ENCODE data around the gene ZNF263.
"Not testable (repeated sequence)": the region's sequence is repeated elsewhere in the genome, so short reads cannot be mapped to it uniquely, and the experiment has no call there.

DNA sequence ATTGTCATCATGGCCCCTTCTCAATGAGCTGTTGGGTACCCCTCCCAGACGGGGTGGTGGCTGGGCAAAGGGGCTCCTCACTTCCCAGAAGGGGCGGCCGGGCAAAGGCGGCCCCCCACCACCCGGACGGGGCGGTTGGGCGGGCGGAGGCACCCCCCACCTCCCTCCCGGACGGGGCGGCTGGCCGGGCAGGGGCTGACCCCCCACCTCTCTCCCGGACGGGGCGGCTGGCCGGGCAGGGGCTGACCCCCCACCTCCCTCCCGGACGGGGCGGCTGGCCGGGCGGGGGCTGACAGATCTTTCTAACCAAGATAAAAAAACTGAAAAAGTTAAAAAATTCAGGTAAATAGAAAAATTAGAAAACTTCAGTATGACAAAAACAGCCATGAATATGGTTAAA, 12.0 kb upstream of the ZNF263 start:
- not testable (repeated sequence) for TF ChIP-seq PAX8 (IDR thresholded peaks at IDR 0.05); EZH2 (IDR thresholded peaks at IDR 0.05; ENCODE audit: borderline replicate concordance, control insufficient read depth, low read depth, low read length); CREB1 (IDR thresholded peaks at IDR 0.05; ENCODE audit: low read depth); SIN3A (IDR thresholded peaks at IDR 0.05; ENCODE audit: low read depth, low read length); EP300 (IDR thresholded peaks at IDR 0.05; ENCODE audit: borderline replicate concordance in 1 of 2, control insufficient read depth in 1 of 2, low read depth in 2 of 2, low read length in 2 of 2); POLR2AphosphoS2 (IDR thresholded peaks at IDR 0.05; ENCODE audit: low read depth, low read length); POLR2AphosphoS5 (IDR thresholded peaks at IDR 0.05; ENCODE audit: low read length); POLR2A (IDR thresholded peaks at IDR 0.05; ENCODE audit: low read depth, low read length); KDM1A (IDR thresholded peaks at IDR 0.05; ENCODE audit: borderline replicate concordance); RAD51 (IDR thresholded peaks at IDR 0.05); ESRRA (IDR thresholded peaks at IDR 0.05; ENCODE audit: low read length)
- TF ChIP-seq, protein P1, sequence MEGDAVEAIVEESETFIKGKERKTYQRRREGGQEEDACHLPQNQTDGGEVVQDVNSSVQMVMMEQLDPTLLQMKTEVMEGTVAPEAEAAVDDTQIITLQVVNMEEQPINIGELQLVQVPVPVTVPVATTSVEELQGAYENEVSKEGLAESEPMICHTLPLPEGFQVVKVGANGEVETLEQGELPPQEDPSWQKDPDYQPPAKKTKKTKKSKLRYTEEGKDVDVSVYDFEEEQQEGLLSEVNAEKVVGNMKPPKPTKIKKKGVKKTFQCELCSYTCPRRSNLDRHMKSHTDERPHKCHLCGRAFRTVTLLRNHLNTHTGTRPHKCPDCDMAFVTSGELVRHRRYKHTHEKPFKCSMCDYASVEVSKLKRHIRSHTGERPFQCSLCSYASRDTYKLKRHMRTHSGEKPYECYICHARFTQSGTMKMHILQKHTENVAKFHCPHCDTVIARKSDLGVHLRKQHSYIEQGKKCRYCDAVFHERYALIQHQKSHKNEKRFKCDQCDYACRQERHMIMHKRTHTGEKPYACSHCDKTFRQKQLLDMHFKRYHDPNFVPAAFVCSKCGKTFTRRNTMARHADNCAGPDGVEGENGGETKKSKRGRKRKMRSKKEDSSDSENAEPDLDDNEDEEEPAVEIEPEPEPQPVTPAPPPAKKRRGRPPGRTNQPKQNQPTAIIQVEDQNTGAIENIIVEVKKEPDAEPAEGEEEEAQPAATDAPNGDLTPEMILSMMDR (IDR thresholded peaks at IDR 0.05 in 2 of 3, conservative IDR thresholded peaks at IDR 0.05 in 1 of 3; ENCODE audit: control insufficient read depth in 2 of 3, extremely low read depth in 1 of 3, insufficient read depth in 1 of 3, low read depth in 3 of 3, low read length in 3 of 3), result not testable (repeated sequence)
- TF ChIP-seq, protein P2, sequence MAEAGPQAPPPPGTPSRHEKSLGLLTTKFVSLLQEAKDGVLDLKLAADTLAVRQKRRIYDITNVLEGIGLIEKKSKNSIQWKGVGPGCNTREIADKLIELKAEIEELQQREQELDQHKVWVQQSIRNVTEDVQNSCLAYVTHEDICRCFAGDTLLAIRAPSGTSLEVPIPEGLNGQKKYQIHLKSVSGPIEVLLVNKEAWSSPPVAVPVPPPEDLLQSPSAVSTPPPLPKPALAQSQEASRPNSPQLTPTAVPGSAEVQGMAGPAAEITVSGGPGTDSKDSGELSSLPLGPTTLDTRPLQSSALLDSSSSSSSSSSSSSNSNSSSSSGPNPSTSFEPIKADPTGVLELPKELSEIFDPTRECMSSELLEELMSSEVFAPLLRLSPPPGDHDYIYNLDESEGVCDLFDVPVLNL (IDR thresholded peaks at IDR 0.05; ENCODE audit: low read depth, low read length), result not testable (repeated sequence)
- TF ChIP-seq, protein P3, sequence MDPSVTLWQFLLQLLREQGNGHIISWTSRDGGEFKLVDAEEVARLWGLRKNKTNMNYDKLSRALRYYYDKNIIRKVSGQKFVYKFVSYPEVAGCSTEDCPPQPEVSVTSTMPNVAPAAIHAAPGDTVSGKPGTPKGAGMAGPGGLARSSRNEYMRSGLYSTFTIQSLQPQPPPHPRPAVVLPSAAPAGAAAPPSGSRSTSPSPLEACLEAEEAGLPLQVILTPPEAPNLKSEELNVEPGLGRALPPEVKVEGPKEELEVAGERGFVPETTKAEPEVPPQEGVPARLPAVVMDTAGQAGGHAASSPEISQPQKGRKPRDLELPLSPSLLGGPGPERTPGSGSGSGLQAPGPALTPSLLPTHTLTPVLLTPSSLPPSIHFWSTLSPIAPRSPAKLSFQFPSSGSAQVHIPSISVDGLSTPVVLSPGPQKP (IDR thresholded peaks at IDR 0.05; ENCODE audit: low read depth, low read length), result not testable (repeated sequence)
